ENCODE data around the gene FAM117B.
"Not testable (repeated sequence)": the region's sequence is repeated elsewhere in the genome, so short reads cannot be mapped to it uniquely, and the experiment has no call there.

The FAM117B gene

DNA sequence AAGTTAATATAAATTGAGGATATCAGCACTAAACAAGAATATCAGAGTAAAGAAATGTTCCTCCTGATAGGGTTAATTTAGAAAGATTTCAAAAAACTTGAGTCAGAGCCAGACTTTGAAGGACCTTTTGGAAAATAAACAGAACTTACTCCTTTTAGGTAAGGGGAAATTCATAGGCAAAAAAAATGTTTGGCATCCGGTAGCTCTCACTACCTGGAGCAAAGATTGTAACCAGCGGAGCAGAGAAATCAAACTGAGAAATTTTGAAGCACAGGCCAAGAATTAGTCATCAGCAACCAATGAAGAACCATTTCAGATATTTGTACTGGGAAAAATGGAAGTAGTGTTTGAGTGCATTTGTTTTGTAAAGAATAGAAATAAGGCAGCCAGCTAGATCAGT is 123.8 kb downstream of the FAM117B start:
- DNase-seq (ENCODE audit: low read depth in 2 of 2) = no peak

DNA sequence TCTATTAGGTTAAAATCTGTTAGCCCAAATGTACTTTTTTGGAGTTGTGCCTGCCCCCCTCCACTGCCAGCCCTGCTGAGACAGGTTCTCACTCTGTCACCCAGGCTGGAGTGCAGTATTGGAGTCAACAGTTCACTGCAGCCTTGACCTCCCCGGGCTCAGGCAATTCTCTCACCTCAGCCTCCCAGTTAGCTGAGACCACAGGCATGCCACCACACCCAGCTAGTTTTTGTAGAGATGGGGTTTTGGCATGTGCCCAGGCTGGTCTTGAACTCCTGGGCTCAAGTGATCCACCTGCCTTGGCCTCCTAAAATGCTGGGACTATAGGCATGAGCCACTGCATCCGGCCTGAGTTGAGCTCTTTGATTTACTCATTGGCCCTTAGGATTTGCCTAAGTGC is 126.1 kb downstream of the FAM117B start:
- DNase-seq (ENCODE audit: low read depth in 2 of 2) = no peak

DNA sequence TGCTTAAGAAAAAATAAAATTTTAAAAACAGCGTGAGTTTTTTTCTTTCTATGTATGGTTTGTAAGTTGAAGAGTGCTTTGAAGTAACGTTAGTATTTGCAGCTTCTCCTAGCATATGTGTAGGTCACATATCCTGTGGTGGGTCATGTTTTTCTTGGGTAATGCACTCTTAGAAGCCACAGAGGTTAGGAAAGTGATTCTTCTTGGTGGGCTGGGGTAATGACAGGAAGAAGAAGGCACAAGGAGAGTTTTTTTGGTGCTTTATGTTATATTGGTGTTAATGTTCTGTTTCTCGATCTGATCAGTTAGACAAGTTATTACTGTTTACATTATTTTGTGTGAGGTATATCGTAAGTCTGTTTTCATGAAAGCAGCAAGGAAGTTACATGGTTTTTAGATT is 127.8 kb downstream of the FAM117B start:
- no peak for DNase-seq (ENCODE audit: low read depth in 2 of 2)

DNA sequence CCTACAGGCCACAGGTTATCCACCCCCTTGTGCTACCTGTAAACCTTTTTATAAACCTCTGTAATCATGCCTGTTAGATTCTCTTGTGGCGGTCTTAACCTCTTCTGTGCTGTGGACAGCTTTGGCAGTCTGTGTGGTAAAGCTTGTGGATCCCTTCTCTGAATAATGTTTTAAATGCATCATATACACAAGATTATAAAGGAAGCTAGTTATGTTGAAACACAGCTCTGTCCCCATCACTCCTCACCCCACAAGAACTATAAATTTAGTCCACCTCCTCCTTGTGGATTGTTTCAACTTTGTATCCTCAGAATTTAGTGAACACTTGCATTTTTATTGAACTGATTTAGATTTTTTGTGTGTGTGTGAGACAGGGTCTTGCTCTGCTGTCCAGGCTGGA is 129.1 kb downstream of the FAM117B start:
- DNase-seq (ENCODE audit: low read depth in 2 of 2) = no peak

DNA sequence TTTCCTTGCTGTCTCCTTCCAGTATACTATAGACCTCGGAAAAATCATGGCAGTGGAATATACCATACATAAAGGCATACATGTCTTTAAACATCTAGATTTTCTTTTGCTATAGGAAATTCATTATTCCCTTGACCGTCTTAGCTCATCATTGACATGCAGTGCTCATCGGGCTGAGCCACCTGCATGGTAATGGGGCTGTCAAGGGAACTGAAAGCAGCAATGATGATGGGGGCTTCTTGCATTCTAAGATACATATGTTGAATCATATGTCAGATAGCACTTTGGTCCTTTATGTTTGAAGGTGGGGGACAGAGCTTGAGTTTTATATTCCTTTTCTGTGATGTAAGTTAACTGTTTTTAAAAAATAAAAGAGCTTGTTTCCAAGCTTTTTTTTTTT is 130.2 kb downstream of the FAM117B start:
- DNase-seq (ENCODE audit: low read depth in 2 of 2) = no peak

DNA sequence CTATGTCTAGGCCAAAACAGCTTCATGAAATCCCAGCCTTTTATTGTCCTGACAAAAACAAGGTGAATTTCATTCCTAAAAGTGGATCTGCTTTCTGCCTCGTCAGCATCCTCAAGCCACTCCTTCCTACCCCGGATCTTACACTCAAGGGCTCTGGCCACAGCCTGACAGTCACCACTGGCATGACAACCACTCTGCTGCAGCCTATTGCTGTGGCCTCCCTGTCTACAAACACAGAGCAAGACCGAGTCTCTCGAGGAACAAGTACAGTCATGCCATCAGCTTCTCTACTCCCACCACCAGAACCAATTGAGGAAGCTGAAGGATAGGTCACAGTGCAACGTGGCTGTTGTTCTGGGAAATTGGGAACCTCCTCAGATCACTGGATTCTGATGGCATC is 130.7 kb downstream of the FAM117B start:
- no peak for DNase-seq (ENCODE audit: low read depth in 2 of 2)

DNA sequence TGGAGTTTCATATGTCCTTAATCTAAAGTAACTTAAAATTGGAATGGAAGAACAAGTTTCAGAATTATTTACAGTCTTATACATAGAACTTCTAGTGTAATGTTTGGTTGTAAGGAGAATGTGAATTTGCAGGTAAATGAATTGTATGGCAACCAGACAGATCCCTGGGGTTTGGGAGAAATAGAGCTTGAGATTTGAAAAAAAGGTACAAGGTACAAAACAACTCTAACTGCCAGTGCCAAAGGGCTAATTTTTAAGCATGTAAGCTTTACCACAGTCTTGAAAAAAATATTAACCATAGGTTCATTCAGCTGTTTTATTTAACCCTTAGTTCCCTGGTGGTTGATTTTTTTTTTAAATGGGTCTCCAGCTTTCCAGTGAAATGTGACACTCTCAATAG is 133.5 kb downstream of the FAM117B start:
- no peak for DNase-seq (ENCODE audit: low read depth in 2 of 2)

DNA sequence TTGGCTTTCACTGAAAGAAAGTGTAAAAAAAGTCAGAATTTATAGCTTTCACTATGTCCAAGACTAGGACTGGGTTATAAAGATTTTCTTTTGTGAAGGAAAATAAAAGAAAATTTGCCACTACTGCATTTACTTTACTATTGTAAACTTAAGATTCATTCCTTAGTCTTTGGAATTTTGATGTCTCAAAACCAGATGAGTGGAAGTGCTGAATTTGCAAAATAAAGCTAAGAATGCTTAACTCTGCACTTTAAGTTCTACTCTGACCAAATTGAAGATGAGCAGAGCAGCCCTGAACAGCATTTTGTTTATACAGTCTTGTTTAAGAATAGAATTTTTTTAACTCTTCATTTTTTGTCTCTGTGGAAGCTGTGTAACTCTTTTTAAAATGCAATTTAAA is 134.4 kb downstream of the FAM117B start:
- DNase-seq (ENCODE audit: low read depth in 2 of 2) = no peak

DNA sequence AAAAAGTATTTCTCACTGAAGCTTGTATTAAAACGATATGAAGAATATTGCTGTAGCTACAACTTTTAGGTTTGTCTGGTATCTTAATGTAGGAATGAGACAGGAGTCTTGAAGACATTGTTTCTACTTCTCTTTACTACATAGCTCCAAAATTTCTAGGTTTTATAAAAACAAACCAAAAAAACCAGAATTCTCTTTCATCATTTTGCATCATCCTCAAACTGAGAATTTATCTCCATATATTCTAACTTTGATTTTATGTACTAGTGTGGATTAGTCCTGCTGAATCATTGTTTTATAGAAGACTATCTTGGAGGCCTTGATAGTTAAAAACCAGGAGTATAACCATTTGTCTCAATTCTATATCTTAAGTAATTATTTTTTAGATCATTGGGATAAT is 136.6 kb downstream of the FAM117B start:
- DNase-seq (ENCODE audit: low read depth in 2 of 2) = no peak

DNA sequence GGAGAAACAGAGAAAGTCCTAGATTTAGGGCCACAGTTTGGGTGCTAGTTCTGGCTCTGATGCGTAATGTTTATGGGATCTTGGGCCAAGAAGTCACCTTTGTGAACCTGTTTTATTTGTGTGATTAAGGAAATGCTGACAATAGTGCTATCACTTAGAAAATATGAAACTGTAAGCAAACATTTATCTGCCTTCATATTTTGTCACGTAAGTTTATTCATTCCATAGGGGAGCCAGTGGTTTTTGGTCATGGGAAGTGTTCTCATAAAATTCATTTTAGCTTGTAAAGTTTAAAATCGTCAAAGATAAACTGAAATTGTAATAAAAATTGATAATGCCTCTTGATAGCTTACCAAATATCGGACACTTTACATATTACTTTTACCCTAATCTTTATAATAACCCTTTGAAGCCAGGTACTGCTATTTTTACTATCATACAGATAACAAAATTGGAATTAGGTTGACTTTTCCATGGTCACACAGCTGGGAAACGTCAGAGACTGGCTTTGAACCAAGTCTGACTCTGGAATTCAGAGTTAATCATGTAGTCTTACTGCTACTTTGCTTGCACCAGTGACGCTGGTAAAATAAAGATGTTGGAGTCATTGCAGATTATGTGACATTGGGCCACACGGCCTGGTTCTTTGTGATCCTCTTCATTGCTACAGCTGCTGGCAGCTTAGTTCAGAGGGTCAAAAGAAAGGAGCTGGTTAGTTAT is 137.1 kb downstream of the FAM117B start:
- DNase-seq (ENCODE audit: low read depth in 2 of 2) = no peak

DNA sequence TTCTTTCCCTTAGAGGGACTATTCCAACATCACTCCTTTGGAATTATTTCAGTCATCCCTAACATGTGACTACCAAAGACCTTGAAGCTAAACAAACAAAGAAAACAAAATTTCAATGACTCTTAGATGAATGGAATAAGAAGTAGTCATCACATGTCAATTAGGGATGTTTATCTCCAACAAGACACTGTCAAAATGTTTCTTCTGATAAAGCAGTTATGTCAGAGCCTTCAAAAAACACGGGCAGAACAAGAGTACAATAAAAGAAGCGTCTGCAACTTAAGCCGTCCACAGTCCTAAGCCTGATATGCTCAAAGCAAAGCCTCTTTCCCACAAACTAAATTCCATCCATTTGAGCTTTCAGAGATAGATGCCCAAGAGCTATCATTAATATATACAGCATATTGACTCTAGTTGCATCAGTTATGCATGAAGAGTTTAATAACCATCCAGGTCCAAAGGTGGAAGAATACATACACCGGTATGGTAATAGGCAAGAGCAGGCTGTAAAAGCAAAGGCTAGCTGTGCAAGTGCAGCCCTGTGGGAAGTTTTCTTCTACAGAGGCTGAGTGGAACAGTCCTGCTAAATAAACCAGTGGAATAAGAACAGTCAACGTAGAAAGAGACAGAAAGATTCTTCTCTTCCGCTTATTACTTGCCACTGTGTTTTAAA is 138.7 kb downstream of the FAM117B start:
- DNase-seq (ENCODE audit: low read depth in 2 of 2) = no peak

DNA sequence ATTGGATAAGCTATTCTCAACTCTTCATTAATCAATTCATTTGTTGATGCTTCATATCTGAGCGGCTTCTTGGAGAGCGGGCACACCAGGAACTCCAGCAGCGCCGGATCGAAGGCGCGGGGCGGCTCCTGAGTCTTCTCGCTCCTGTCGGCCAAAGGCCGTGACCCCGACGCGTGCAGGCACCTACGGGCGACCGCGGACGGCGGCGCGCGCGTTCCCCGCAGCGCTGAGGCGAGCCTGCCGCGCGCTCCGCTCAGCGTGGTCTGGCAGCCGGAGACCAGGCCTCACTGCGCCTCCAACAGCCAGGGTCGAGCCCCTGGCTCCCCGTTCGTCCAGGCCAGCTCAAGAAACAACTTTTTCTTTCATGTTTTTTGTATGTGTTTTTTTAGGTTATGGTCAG is 139.3 kb downstream of the FAM117B start:
- no peak for DNase-seq (ENCODE audit: low read depth in 2 of 2)

DNA sequence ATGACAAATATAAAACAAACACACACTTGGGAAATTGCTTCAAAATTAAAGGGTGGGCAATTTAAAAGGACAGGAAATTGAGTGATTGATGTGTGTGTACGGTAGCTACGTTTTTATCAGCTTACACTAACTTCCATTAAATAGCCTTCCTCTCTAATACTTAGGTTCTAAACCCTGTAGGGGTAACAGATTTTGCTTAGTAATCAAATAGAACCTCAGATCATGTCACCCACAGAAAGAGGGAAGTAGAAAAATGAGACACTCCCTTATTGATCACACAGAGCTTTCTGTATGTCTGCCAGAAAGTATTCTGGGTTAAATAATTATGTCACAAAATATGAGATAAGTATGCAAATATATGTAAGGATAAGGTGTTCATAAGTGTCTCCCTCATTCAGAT is 143.4 kb downstream of the FAM117B start:
- no peak for DNase-seq (ENCODE audit: low read depth in 2 of 2)

DNA sequence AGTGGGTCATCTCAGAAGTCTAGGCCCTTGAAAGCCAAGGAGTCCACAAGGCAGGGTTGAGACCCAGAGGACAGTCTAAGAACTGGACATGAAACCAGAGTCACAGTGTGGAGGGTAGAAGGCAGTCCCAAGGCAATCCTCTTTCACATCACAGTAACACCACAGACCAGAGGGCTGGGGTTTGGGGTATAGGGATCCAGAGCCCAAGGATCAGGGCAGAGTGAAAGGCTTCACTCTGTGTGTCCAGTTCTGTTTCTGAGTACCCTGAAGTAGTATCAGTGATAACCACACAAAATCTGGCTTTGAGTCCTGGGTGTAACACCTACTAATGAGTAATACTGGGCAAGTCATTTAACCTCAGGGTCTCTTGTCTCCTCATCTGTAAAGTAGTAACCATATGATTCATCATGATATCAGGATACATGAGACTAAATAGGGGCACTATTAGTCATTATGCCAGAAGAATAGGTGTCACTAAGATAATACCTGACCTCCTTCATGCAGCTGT is 145.8 kb downstream of the FAM117B start:
- DNase-seq (ENCODE audit: low read depth in 2 of 2) = peak in 1 of 2 donors; percentile 2

DNA sequence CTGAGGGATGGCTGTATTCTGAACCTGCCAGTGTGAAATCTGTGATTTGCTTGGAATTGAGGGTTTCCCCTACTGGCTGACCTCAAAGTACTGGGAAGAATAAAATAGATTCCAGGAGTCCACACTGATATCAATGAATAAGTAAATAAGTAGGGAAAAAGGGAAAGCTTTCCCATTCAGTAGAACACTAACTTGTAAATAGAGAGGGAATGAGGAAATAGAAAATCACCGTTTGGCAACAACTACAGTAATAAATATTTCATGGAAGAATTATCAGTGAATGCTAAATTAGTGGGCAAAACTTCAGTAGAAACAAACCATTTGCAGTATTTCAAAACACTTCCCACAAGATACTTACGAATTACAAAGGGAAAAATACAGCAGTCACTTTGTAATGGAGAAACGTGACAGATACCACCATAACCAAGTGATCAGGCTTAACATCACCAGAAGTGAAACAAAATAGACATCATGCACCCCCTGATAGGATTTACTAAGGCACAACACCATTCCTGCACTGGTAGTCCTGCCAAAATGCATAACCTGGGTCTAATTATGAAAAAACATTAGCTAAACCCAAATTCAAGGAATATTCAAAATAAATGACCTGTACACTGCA is 148.3 kb downstream of the FAM117B start:
- no peak for DNase-seq (ENCODE audit: low read depth in 2 of 2)

DNA sequence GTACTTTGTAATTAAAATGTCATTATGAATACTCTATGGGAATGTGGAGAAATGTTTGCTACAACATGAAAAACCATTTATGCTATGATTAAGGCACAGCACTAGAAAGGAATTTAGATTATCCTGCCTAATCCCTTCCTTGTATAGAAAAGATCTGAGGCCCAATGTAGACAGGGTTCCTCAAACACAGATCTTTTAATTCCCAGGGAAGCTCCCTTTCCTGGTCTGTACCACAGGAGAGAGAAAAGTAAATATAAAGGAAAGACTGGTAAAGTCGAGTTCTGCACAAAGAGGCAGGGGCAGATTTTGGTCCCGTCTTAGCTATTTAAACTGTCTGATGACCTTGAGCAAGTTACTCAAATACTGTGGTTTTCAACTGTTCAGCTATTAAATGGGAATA is 152.1 kb downstream of the FAM117B start:
- DNase-seq (ENCODE audit: low read depth in 2 of 2) = no peak

DNA sequence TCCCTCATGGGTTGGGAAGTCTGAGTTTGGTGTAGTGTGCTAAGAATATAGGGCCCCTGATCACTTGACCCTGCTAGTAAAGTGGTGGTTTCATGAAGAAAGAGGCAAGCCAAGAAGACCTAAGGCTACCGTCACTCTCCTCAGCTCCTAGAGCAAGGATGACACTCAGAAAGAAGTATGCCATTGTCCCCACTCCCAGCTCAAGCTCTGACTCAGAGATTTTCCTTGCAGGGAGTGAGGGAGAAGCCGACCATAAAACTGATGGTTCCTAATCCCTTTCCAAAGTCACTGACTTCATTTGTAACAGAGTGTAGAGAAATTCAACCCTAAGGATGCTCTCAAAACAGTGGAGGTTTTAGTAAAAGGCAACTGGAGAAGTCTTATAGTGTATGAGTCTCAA is 155.9 kb downstream of the FAM117B start:
- DNase-seq (ENCODE audit: low read depth in 2 of 2) = no peak

DNA sequence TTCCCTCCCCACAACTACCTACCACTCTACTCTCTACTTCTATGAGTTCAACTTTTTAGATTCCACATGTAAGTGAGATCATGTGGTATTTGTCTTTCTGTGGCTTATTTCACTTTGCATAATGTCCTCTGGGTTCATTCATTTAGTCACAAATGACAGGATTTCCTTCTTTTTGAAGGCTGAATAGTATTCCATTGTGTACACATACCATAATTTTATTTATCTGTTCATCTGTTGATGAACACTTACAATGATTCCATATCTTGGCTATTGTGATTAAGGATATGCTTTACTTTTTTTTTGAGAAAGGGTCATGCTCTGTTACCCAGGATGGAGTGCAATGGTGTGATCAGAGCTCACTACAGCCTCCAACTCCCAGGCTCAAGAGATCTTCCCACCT is 163.2 kb downstream of the FAM117B start:
- no peak for DNase-seq (ENCODE audit: low read depth in 2 of 2)

DNA sequence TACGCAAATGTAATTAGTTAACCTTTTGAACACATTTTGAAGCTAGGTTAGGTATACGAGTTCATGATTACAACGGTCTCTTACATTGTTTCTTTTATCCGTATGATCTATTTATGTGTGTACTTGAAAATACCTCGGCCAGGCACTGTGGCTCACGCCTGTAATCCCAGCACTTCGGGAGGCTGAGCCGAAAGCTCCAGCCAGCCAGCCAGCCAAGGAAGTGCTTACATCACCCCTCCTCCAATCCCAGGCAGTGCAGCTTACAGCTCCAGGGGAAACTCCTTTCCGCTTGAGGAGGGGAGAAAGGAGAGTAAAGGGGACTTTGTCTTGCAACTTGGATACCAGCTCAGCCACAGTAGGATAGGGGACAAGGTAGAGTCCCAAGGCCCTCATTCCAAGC is 171.1 kb downstream of the FAM117B start:
- not testable (repeated sequence) for DNase-seq (ENCODE audit: low read depth in 2 of 2)

DNA sequence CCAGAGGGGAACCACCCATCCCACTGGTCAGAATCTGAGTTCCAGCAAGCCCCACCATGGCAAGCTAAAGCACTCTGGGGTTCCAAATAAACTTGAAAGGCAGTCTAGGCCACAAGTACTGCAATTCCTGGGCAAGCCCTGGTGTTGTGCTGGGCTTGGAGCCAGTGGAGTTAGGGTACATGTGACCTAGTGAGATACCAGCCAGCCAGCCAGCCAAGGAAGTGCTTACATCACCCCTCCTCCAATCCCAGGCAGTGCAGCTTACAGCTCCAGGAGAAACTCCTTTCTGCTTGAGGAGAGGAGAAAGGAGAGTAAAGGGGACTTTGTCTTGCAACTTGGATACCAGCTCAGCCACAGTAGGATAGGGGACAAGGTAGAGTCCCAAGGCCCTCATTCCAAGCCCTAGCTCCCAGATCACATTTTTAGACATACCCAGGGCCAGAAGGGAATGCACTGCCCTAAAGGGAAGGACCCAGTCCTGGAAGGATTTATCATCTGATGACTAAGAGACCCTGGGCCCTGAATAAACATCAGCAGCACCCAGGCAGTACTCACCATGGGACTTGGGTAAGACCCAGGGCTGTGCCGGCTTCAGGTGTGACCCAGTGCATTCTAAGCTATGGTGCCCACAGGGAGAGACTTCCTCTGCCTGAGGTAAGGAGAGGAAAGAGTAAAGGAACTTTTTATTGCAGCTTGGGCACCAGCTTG is 172.8 kb downstream of the FAM117B start:
- not testable (repeated sequence) for DNase-seq (ENCODE audit: low read depth in 2 of 2)

DNA sequence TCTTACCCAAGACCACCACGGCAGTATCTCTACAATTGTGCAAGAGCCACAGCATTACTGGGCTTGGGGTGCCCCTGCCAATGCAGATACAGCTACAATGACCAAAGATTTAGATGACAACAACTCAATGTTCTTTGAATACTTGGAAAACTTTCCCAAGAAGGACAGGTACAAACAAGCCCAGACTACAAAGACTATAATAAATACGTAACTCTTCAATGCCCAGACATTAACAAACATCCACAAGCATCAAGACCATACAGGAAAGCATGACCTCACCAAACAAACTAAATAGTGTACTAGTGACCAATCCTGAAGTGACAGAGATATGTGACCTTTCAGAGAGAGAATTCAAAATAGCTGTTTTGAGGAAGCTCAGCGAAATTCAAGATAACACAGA is 174.0 kb downstream of the FAM117B start:
- DNase-seq (ENCODE audit: low read depth in 2 of 2) = no peak

DNA sequence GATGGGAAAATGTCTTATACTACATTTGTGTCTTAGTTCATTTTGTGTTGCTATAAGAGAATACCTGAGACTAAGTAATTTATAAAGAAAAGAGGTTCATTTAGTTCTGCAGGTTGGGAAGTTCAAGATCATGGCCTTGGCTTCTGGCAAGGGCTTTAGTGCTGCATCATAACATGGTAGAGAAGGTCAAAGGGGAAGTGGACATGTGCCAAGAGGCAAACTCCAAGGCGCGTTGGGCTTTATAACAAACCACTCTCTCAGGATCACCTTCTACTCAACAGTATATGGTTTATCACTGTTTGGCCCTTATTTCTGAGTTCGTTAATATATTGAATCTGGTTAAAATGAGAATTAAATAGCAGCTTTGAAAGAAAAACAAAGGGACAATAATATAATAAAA is 178.6 kb downstream of the FAM117B start:
- no peak for DNase-seq (ENCODE audit: low read depth in 2 of 2)
